Liver (tissue), 9 donors: ENCODE measurements around the gene PDZD11. TPM values are rescaled to one million over a fixed set of nuclear protein-coding genes. Genes with fewer than 3 reads are reported as not detected.

Source experiments
- DNase-seq: peaks from one replicate; pipeline ENCODE4 v3.0.0-alpha.2; 2017; ENCODE audit warnings: low spot score
- H3K27ac ChIP-seq, 2 donors: one replicate each; pipeline ENCODE4 v1.7.0; 2013; ENCODE audit warnings: inconsistent platforms in 2 of 2, low read length in 2 of 2, control low read depth in 1 of 2, low read depth in 1 of 2, mild to moderate bottlenecking in 1 of 2
- H3K27me3 ChIP-seq, 4 donors: one replicate each; pipeline versions ENCODE4 v1.6.1 to v1.7.0; 2013; ENCODE audit warnings: low read length in 3 of 4, inconsistent platforms in 1 of 4, mild to moderate bottlenecking in 1 of 4, moderate library complexity in 1 of 4; ENCODE audit not compliant: control insufficient read depth in 4 of 4, insufficient read depth in 4 of 4
- H3K36me3 ChIP-seq, 4 donors: one replicate each; pipeline versions ENCODE4 v1.6.1 to v1.7.0; 2013; ENCODE audit warnings: low read length in 3 of 4, mild to moderate bottlenecking in 3 of 4, low read depth in 1 of 4, moderate library complexity in 1 of 4; ENCODE audit not compliant: control insufficient read depth in 4 of 4, insufficient read depth in 3 of 4
- H3K4me1 ChIP-seq, 4 donors: one replicate each; pipeline versions ENCODE4 v1.6.1 to v1.7.0; 2013; ENCODE audit warnings: low read length in 3 of 4, mild to moderate bottlenecking in 3 of 4, moderate library complexity in 1 of 4; ENCODE audit not compliant: control insufficient read depth in 4 of 4, insufficient read depth in 4 of 4
- H3K4me3 ChIP-seq, 3 donors: one replicate each; pipeline versions ENCODE4 v1.6.1 to v1.7.0; 2013; ENCODE audit warnings: low read length in 3 of 3, control low read depth in 1 of 3, low read depth in 1 of 3, mild to moderate bottlenecking in 1 of 3
- H3K9ac ChIP-seq, 2 donors: one replicate each; pipeline ENCODE4 v1.7.0; 2013; ENCODE audit warnings: low read length in 2 of 2, mild to moderate bottlenecking in 2 of 2, moderate library complexity in 2 of 2, control low read depth in 1 of 2, low read depth in 1 of 2
- H3K9me3 ChIP-seq, 4 donors: one replicate each; pipeline versions ENCODE4 v1.6.1 to v1.7.0; 2013; ENCODE audit warnings: low read length in 3 of 4; ENCODE audit not compliant: control insufficient read depth in 4 of 4
- EGR1 ChIP-seq, 2 donors: IDR thresholded peaks; 2 replicates each; pipeline ENCODE4 v1.6.1; 2016 to 2018; ENCODE audit warnings: antibody characterized with exemption in 2 of 2, low read depth in 2 of 2
- FOXA1 ChIP-seq: IDR thresholded peaks from 2 replicates; pipeline ENCODE4 v1.6.1; 2016; ENCODE audit warnings: antibody characterized with exemption
- FOXA2 ChIP-seq: IDR thresholded peaks from 2 replicates; pipeline ENCODE4 v1.6.1; 2016; ENCODE audit warnings: antibody characterized with exemption
- GABPA ChIP-seq, 2 donors: IDR thresholded peaks in 1 of 2; conservative IDR thresholded peaks in 1 of 2; 2 replicates each; pipeline ENCODE4 v1.6.1; 2016; ENCODE audit warnings: antibody characterized with exemption in 2 of 2, mild to moderate bottlenecking in 1 of 2, moderate library complexity in 1 of 2
- HNF4A ChIP-seq, 2 donors: conservative IDR thresholded peaks; 2 replicates each; pipeline ENCODE4 v1.6.1; 2016; ENCODE audit warnings: antibody characterized with exemption in 2 of 2, mild to moderate bottlenecking in 2 of 2
- HNF4G ChIP-seq: IDR thresholded peaks from 2 replicates; pipeline ENCODE4 v1.6.1; 2016; ENCODE audit warnings: antibody characterized with exemption
- JUND ChIP-seq, 2 donors: IDR thresholded peaks; 2 replicates each; pipeline ENCODE4 v1.6.1; 2016; ENCODE audit warnings: antibody characterized with exemption in 2 of 2
- NR2F2 ChIP-seq: IDR thresholded peaks from 2 replicates; pipeline ENCODE4 v1.6.1; 2016; ENCODE audit warnings: antibody characterized with exemption
- RAD21 ChIP-seq, 2 donors: IDR thresholded peaks; 2 replicates each; pipeline ENCODE4 v1.6.1; 2016; ENCODE audit warnings: antibody characterized with exemption in 2 of 2, mild to moderate bottlenecking in 2 of 2
- RXRA ChIP-seq, 2 donors: IDR thresholded peaks; 2 replicates each; pipeline ENCODE4 v1.6.1; 2017 to 2018; ENCODE audit warnings: antibody characterized with exemption in 2 of 2, mild to moderate bottlenecking in 1 of 2
- SP1 ChIP-seq: IDR thresholded peaks from 2 replicates; pipeline ENCODE4 v1.6.1; 2018; ENCODE audit warnings: antibody characterized with exemption, mild to moderate bottlenecking
- TAF1 ChIP-seq: conservative IDR thresholded peaks from 2 replicates; pipeline ENCODE4 v1.6.1; 2016; ENCODE audit warnings: antibody characterized with exemption, mild to moderate bottlenecking
- YY1 ChIP-seq: IDR thresholded peaks from 2 replicates; pipeline ENCODE4 v1.6.1; 2016; ENCODE audit warnings: antibody characterized with exemption, mild to moderate bottlenecking
- WGBS: extraction: QIAGEN DNeasy Blood & Tissue Kit; methylation state at CpG from one replicate; pipeline ENCODE4 v1.1.7; 2013; 5-methylcytosine and 5-hydroxymethylcytosine counted together
- polyA plus RNA-seq, 2 donors: library from polyadenylated mRNA; stranded (reverse) in 1 of 2; unstranded in 1 of 2; fragments of 200-250 nt in 1 of 2; fragments of >200 nt in 1 of 2; fragmentation: Nextera tagmentation in 1 of 2; extraction: Ambion mirVana in 1 of 2; gene quantifications; one replicate each; pipeline versions ENCODE4 v1.2.1 to v1.2.3, GENCODE V29; 2013 to 2015
- total RNA-seq, 2 donors: library from RNA; depleted of rRNA; stranded (reverse); fragments of >200 nt; gene quantifications; one replicate each; pipeline ENCODE4 v1.2.3, GENCODE V29; 2014
- TF ChIP-seq, protein P1 (sequence below): IDR thresholded peaks from 2 replicates; pipeline ENCODE4 v1.6.1; 2016; ENCODE audit warnings: antibody characterized with exemption
- TF ChIP-seq, protein P2 (sequence below): IDR thresholded peaks from 2 replicates; pipeline ENCODE4 v1.6.1; 2016; ENCODE audit warnings: antibody characterized with exemption, mild to moderate bottlenecking
- TF ChIP-seq, protein P3 (sequence below): IDR thresholded peaks from 2 replicates; pipeline ENCODE4 v1.6.1; 2016; ENCODE audit warnings: antibody characterized with exemption
- TF ChIP-seq, protein P4 (sequence below): IDR thresholded peaks from 2 replicates; pipeline ENCODE4 v1.6.1; 2016; ENCODE audit warnings: antibody characterized with exemption
- TF ChIP-seq, protein P5 (sequence below): fragments of 150-350 bp; IDR thresholded peaks from 2 replicates; pipeline ENCODE4 v1.5.1; 2017; ENCODE audit warnings: improper control_type of control experiment, low read depth, low read length; ENCODE audit not compliant: missing input control
- donor health status: healthy.
- donor health status: healthy.
- donor health status: healthy.
- donor health status: healthy.
- donor health status: healthy.

PDZD11 gene
- total and polyA plus RNA-seq, 4 donors = 8.5 to 25.9 (median 15.8) TPM

DNA sequence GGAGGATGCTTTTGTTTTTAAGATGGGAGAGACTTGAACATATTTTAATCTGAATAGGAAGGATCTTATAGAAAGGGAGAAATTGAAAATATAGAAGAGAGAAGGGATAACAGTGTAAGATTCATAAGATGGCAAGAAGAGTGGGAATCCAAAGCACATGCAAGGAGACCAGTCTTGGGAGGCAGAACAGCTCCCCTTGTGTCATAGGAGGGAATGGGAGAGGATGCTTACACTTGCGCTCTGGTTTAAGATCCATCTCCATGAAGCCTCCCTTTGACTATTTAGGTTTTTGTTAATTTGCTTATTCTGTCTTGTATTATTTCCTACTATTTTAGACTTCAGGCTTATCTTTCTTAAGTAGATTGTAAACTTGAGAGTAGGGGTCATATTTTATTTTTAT, 42.9 kb upstream of the PDZD11 start:
- 97% methylated on average over 1 of the region's 1 CpG for WGBS
- Histone ChIP-seq H3K27me3 (no peaks in the 10 kb centered on the region), H3K27ac (no peak overlapping the region), H3K4me3 (no peak overlapping the region), H3K4me1 (no peaks in the 10 kb centered on the region), H3K9me3 (no peaks in the 10 kb centered on the region), H3K36me3 (no peaks in the 10 kb centered on the region), H3K9ac (no peak overlapping the region)
- TF ChIP-seq RXRA (IDR thresholded peaks at IDR 0.05) (no peak), FOXA2 (no peak), NR2F2 (no peak), RAD21 (IDR thresholded peaks at IDR 0.05) (no peak), TAF1 (no peak)
- TF ChIP-seq, protein P1, sequence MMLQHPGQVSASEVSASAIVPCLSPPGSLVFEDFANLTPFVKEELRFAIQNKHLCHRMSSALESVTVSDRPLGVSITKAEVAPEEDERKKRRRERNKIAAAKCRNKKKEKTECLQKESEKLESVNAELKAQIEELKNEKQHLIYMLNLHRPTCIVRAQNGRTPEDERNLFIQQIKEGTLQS = no peak
- TF ChIP-seq, protein P2, sequence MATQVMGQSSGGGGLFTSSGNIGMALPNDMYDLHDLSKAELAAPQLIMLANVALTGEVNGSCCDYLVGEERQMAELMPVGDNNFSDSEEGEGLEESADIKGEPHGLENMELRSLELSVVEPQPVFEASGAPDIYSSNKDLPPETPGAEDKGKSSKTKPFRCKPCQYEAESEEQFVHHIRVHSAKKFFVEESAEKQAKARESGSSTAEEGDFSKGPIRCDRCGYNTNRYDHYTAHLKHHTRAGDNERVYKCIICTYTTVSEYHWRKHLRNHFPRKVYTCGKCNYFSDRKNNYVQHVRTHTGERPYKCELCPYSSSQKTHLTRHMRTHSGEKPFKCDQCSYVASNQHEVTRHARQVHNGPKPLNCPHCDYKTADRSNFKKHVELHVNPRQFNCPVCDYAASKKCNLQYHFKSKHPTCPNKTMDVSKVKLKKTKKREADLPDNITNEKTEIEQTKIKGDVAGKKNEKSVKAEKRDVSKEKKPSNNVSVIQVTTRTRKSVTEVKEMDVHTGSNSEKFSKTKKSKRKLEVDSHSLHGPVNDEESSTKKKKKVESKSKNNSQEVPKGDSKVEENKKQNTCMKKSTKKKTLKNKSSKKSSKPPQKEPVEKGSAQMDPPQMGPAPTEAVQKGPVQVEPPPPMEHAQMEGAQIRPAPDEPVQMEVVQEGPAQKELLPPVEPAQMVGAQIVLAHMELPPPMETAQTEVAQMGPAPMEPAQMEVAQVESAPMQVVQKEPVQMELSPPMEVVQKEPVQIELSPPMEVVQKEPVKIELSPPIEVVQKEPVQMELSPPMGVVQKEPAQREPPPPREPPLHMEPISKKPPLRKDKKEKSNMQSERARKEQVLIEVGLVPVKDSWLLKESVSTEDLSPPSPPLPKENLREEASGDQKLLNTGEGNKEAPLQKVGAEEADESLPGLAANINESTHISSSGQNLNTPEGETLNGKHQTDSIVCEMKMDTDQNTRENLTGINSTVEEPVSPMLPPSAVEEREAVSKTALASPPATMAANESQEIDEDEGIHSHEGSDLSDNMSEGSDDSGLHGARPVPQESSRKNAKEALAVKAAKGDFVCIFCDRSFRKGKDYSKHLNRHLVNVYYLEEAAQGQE = no peak
- TF ChIP-seq, protein P3, sequence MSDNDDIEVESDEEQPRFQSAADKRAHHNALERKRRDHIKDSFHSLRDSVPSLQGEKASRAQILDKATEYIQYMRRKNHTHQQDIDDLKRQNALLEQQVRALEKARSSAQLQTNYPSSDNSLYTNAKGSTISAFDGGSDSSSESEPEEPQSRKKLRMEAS = no peak
- no peak for DNase-seq

DNA sequence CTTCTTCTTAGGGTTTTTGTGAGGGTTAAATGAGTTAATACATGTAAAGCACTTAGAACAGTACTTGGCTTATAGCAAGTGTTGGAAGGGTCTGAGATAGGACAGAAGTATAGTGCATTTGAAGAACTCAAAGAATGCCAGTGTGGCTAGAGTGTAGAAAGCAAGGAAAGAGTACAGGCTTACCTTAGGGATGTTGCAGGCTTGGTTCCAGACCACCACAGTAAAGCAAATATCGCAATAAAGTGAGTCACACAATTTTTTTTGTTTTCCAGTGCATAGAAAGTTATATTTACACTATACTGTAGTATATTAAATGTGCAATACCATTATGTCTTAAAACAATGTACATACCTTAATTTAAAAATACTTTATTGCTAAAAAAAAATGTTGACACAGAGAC, 41.4 kb upstream of the PDZD11 start:
- no peak for TF ChIP-seq NR2F2
- TF ChIP-seq, protein P2 = no peak
- TF ChIP-seq, protein P4, sequence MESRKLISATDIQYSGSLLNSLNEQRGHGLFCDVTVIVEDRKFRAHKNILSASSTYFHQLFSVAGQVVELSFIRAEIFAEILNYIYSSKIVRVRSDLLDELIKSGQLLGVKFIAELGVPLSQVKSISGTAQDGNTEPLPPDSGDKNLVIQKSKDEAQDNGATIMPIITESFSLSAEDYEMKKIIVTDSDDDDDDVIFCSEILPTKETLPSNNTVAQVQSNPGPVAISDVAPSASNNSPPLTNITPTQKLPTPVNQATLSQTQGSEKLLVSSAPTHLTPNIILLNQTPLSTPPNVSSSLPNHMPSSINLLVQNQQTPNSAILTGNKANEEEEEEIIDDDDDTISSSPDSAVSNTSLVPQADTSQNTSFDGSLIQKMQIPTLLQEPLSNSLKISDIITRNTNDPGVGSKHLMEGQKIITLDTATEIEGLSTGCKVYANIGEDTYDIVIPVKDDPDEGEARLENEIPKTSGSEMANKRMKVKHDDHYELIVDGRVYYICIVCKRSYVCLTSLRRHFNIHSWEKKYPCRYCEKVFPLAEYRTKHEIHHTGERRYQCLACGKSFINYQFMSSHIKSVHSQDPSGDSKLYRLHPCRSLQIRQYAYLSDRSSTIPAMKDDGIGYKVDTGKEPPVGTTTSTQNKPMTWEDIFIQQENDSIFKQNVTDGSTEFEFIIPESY = no peak
- no peak for TF ChIP-seq GABPA (IDR thresholded peaks at IDR 0.05 in 1 of 2, conservative IDR thresholded peaks at IDR 0.05 in 1 of 2)
- TF ChIP-seq, protein P5, sequence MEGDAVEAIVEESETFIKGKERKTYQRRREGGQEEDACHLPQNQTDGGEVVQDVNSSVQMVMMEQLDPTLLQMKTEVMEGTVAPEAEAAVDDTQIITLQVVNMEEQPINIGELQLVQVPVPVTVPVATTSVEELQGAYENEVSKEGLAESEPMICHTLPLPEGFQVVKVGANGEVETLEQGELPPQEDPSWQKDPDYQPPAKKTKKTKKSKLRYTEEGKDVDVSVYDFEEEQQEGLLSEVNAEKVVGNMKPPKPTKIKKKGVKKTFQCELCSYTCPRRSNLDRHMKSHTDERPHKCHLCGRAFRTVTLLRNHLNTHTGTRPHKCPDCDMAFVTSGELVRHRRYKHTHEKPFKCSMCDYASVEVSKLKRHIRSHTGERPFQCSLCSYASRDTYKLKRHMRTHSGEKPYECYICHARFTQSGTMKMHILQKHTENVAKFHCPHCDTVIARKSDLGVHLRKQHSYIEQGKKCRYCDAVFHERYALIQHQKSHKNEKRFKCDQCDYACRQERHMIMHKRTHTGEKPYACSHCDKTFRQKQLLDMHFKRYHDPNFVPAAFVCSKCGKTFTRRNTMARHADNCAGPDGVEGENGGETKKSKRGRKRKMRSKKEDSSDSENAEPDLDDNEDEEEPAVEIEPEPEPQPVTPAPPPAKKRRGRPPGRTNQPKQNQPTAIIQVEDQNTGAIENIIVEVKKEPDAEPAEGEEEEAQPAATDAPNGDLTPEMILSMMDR = no peak
- TF ChIP-seq JUND (IDR thresholded peaks at IDR 0.05) = no peak
- no peak for TF ChIP-seq EGR1 (IDR thresholded peaks at IDR 0.05; ENCODE audit: low read depth in 2 of 2)
- no peak for TF ChIP-seq RXRA (IDR thresholded peaks at IDR 0.05)
- TF ChIP-seq TAF1 = no peak
- TF ChIP-seq FOXA2 = no peak
- TF ChIP-seq HNF4G = no peak
- TF ChIP-seq, protein P1 = no peak
- no peak for TF ChIP-seq HNF4A (conservative IDR thresholded peaks at IDR 0.05)
- no peak for TF ChIP-seq RAD21 (IDR thresholded peaks at IDR 0.05)
- no peak for TF ChIP-seq FOXA1
- TF ChIP-seq, protein P3 = no peak
- no peak for TF ChIP-seq YY1
- no peak for TF ChIP-seq SP1
- no peaks in the 10 kb centered on the region for H3K27me3 ChIP-seq
- no peak overlapping the region for H3K4me3 ChIP-seq
- H3K36me3 ChIP-seq = no peaks in the 10 kb centered on the region
- H3K4me1 ChIP-seq = no peaks in the 10 kb centered on the region
- H3K9ac ChIP-seq = no peak overlapping the region
- DNase-seq = no peak
- WGBS = 97% methylated on average over 1 of the region's 1 CpG
- H3K27ac ChIP-seq = no peak overlapping the region
- no peaks in the 10 kb centered on the region for H3K9me3 ChIP-seq
